Karpas-422 (cell line): ENCODE results near the gene ANKLE2. TPM values are rescaled to one million over a fixed set of nuclear protein-coding genes. Genes with fewer than 3 reads are reported as not detected.

Experiments
- DNase-seq: peaks from one replicate; pipeline ENCODE4 v3.0.0-alpha.2; 2015
- H2AFZ ChIP-seq: fragments of 200-600 bp; sonication (generic); 2 replicates; pipeline ENCODE4 v1.6.1; 2014; ENCODE audit warnings: antibody characterized with exemption, low read length, mixed read lengths
- H3K27ac ChIP-seq: fragments of 200-600 bp; sonication (generic); 2 replicates; pipeline ENCODE4 v1.5.1; 2014; ENCODE audit warnings: mild to moderate bottlenecking, low read length, moderate library complexity
- H3K27me3 ChIP-seq: fragments of 200-600 bp; sonication (generic); 2 replicates; pipeline ENCODE4 v1.6.1; 2014; ENCODE audit warnings: low read length, mixed read lengths
- H3K36me3 ChIP-seq: fragments of 200-600 bp; sonication (generic); 2 replicates; pipeline ENCODE4 v1.6.1; 2014; ENCODE audit warnings: low read length, mixed read lengths; ENCODE audit not compliant: insufficient read depth
- H3K4me1 ChIP-seq: fragments of 200-600 bp; sonication (generic); 2 replicates; pipeline ENCODE4 v1.6.1; 2014; ENCODE audit warnings: mild to moderate bottlenecking, low read length, mixed read lengths
- H3K4me2 ChIP-seq: fragments of 200-600 bp; sonication (generic); 2 replicates; pipeline ENCODE4 v1.6.1; 2014; ENCODE audit warnings: low read length, low read depth, mild to moderate bottlenecking; ENCODE audit not compliant: poor library complexity, severe bottlenecking
- H3K4me3 ChIP-seq: fragments of 200-600 bp; sonication (generic); 2 replicates; pipeline ENCODE4 v1.5.1; 2014; ENCODE audit warnings: mild to moderate bottlenecking, antibody characterized with exemption, low read length, mixed read lengths
- H3K79me2 ChIP-seq: fragments of 200-600 bp; sonication (generic); 2 replicates; pipeline ENCODE4 v1.6.1; 2014; ENCODE audit warnings: mild to moderate bottlenecking, low read length, mixed read lengths
- H3K9ac ChIP-seq: fragments of 200-600 bp; sonication (generic); 2 replicates; pipeline ENCODE4 v1.6.0; 2014; ENCODE audit warnings: low read length
- H3K9me2 ChIP-seq: fragments of 200-600 bp; sonication (generic), shearing (Covaris generic); replicated peaks from 2 replicates; pipeline ENCODE4 v1.6.0; 2014; ENCODE audit warnings: mild to moderate bottlenecking, low read length, moderate library complexity; ENCODE audit not compliant: insufficient read depth
- H3K9me3 ChIP-seq: fragments of 300-700, 200-600 bp; sonication (generic); 2 replicates; pipeline ENCODE4 v1.6.1; 2014; ENCODE audit warnings: low read length, mixed read lengths
- H4K20me1 ChIP-seq: fragments of 200-600 bp; sonication (generic); 2 replicates; pipeline ENCODE4 v1.6.1; 2014; ENCODE audit warnings: mild to moderate bottlenecking, antibody characterized with exemption, low read length, low read depth; ENCODE audit not compliant: insufficient read depth
- small RNA-seq: library from RNA; depleted of rRNA; stranded (forward); fragments of <200 nt; gene quantifications from one replicate; pipeline ENCODE3, GENCODE V24; 2014
- total RNA-seq: library from RNA; depleted of rRNA; stranded (reverse); fragments of >200 nt; shearing (Covaris generic); gene quantifications from 2 replicates; pipeline ENCODE4 v1.2.3, GENCODE V29; 2014; ENCODE audit warnings: low replicate concordance; rRNA removed

ANKLE2 gene
- total RNA-seq, 1 experiment from 2014 or later = 42.7 TPM

DNA sequence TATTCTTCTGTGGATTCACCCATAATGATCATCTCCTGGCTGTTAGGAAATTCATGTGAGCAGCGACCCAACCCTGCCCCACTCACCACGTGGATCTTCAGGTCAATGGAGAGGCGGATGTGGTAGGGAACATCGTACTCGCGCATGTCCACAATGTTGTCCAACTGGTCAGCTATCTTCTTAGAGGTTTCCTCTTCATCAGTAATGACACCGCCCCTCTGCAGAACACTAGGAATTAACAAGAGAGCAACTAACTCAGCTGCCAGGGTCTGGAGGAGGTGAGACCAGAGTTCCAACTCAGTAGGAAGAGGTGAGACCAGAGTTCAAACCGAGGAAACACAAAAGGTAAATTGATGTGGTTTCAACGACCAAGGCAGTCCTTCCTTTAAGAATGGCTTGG lies 84.1 kb downstream of the ANKLE2 start:
- H3K27ac ChIP-seq = no peak overlapping the region
- no peak overlapping the region for H3K4me2 ChIP-seq
- peaks cover 23% of the 10 kb centered on the region for H4K20me1 ChIP-seq
- no peaks in the 10 kb centered on the region for H3K4me1 ChIP-seq
- H3K9me3 ChIP-seq = no peaks in the 10 kb centered on the region
- H3K27me3 ChIP-seq = no peaks in the 10 kb centered on the region
- H3K79me2 ChIP-seq = peaks cover 39% of the 10 kb centered on the region
- H3K9me2 ChIP-seq = no peaks in the 10 kb centered on the region
- H2AFZ ChIP-seq = no peak overlapping the region
- peaks cover 29% of the 10 kb centered on the region for H3K36me3 ChIP-seq
- no peak overlapping the region for H3K4me3 ChIP-seq
- no peak for DNase-seq
- no peak overlapping the region for H3K9ac ChIP-seq

DNA sequence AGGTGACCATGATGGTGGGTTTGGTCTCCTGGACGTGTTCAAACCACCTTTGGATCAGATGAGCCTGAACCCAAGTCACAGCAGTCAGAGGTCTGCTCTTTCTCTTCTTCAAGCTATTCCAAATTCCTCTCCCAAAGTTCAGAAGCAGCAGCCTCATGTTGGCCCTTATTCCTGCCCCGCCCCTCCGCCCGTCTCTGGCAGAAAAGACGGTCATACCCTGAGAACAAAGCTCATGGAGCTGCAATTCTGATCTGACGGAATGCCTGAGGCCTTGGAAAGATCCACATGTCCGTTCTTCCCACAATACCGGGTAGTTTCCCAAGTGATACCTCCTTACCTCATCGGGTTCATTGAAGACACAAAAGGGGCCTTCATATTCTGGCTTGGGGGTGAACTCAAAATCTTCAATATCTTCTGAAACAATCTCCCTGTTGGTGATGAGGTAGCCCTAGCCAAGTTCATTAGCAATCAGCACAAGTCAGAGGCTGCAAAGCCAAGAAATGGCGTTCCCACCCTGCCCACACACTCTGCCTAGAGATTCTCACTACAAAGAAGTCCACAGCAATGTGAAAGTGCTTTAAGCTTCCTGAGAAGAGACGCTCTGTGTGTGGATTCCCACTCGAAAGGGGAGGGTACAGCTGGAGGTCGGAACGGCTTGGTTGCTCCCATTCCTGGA lies 85.7 kb downstream of the ANKLE2 start:
- H3K4me3 ChIP-seq = no peak overlapping the region
- peaks cover 27% of the 10 kb centered on the region for H3K79me2 ChIP-seq
- no peak overlapping the region for H3K27ac ChIP-seq
- H3K4me2 ChIP-seq = no peak overlapping the region
- no peaks in the 10 kb centered on the region for H3K9me3 ChIP-seq
- peaks cover 16% of the 10 kb centered on the region for H4K20me1 ChIP-seq
- no peaks in the 10 kb centered on the region for H3K4me1 ChIP-seq
- no peak overlapping the region for H2AFZ ChIP-seq
- no peak for DNase-seq
- H3K9me2 ChIP-seq = no peaks in the 10 kb centered on the region
- H3K27me3 ChIP-seq = no peaks in the 10 kb centered on the region
- peaks cover 34% of the 10 kb centered on the region for H3K36me3 ChIP-seq
- no peak overlapping the region for H3K9ac ChIP-seq

Small RNA genes within 50 kb of the gene (small RNA-seq; reads per million reads assigned to genes)
- not detected for gene RNA5SP379

Other genes starting within 250 kb of the ANKLE2 start
- gene LRCOL1, start 151.2 kb downstream of the ANKLE2 start, total RNA-seq = not detected in 2 replicates
- gene P2RX2, start 143.1 kb downstream of the ANKLE2 start, total RNA-seq = not detected in 2 replicates
- 37.9 and 49.5 TPM in 2 replicates for gene POLE, start 74.5 kb downstream of the ANKLE2 start, total RNA-seq
- gene PXMP2, start 74.2 kb downstream of the ANKLE2 start, total RNA-seq = 33.2 and 35.5 TPM in 2 replicates
- gene PGAM5, start 51.0 kb downstream of the ANKLE2 start, total RNA-seq = 42.5 and 63.2 TPM in 2 replicates
- 14.9 and 32.7 TPM in 2 replicates for gene GOLGA3, start 67.0 kb upstream of the ANKLE2 start, total RNA-seq
- gene CHFR, start 125.8 kb upstream of the ANKLE2 start, total RNA-seq = 7.1 and 10.1 TPM in 2 replicates
- 4.3 and 8.1 TPM in 2 replicates for gene ZNF605, start 194.5 kb upstream of the ANKLE2 start, total RNA-seq
- 12.7 and 15.5 TPM in 2 replicates for gene ZNF26, start 224.5 kb upstream of the ANKLE2 start, total RNA-seq